H9 (cell line): Measurements from ENCODE around the gene NOTCH1. TPM values are rescaled to one million over a fixed set of nuclear protein-coding genes. Genes with fewer than 3 reads are reported as not detected.

Experiments
- DNase-seq: peaks from one replicate; pipeline ENCODE4 v3.0.0-alpha.2; 2017
- H2AFZ ChIP-seq: one replicate; pipeline ENCODE4 v1.6.1; 2013; ENCODE audit warnings: mild to moderate bottlenecking, low read length, control low read depth, moderate library complexity
- H2AK5ac ChIP-seq: 2 replicates; pipeline ENCODE4 v1.6.1; 2013; ENCODE audit warnings: low read length, control low read depth, mixed read lengths; ENCODE audit not compliant: insufficient read length
- H2BK120ac ChIP-seq: one replicate; pipeline ENCODE4 v1.6.1; 2013; ENCODE audit warnings: low read depth, mild to moderate bottlenecking, low read length, control low read depth, inconsistent platforms; ENCODE audit not compliant: poor library complexity, severe bottlenecking
- H2BK12ac ChIP-seq: 2 replicates; pipeline ENCODE4 v1.6.1; 2013; ENCODE audit warnings: low read length, control low read depth, mixed read lengths, low read depth; ENCODE audit not compliant: insufficient read length
- H2BK15ac ChIP-seq: 2 replicates; pipeline ENCODE4 v1.6.1; 2013; ENCODE audit warnings: low read depth, low read length, control low read depth
- H2BK20ac ChIP-seq: one replicate; pipeline ENCODE4 v1.6.1; 2013; ENCODE audit warnings: low read depth, mild to moderate bottlenecking, low read length, control low read depth, inconsistent platforms; ENCODE audit not compliant: poor library complexity, severe bottlenecking
- H2BK5ac ChIP-seq: 2 replicates; pipeline ENCODE4 v1.6.1; 2013; ENCODE audit warnings: low read length, control low read depth, mixed read lengths; ENCODE audit not compliant: insufficient read length
- H3K14ac ChIP-seq: 2 replicates; pipeline ENCODE4 v1.6.1; 2013; ENCODE audit warnings: low read length, control low read depth; ENCODE audit not compliant: insufficient read depth
- H3K18ac ChIP-seq: 2 replicates; pipeline ENCODE4 v1.6.1; 2013; ENCODE audit warnings: low read depth, mild to moderate bottlenecking, mixed read lengths, low read length, control low read depth; ENCODE audit not compliant: insufficient read length
- H3K23ac ChIP-seq: 2 replicates; pipeline ENCODE4 v1.6.1; 2013; ENCODE audit warnings: low read length, control low read depth, mixed read lengths, low read depth; ENCODE audit not compliant: insufficient read length
- H3K23me2 ChIP-seq: 2 replicates; pipeline ENCODE4 v1.6.1; 2013; ENCODE audit warnings: low read depth, mild to moderate bottlenecking, mixed read lengths, low read length, control low read depth; ENCODE audit not compliant: insufficient read length, poor library complexity, severe bottlenecking
- H3K27ac ChIP-seq: 2 replicates; pipeline ENCODE4 v1.5.1; 2013; ENCODE audit warnings: low read length, control low read depth, mixed read lengths, low read depth; ENCODE audit not compliant: insufficient read length
- H3K27me3 ChIP-seq: 2 replicates; pipeline ENCODE4 v1.6.1; 2013; ENCODE audit warnings: low read length, control low read depth, inconsistent platforms; ENCODE audit not compliant: insufficient read depth
- H3K4ac ChIP-seq: 2 replicates; pipeline ENCODE4 v1.6.1; 2013; ENCODE audit warnings: low read depth, mild to moderate bottlenecking, control low read depth, inconsistent platforms, low read length, moderate library complexity
- H3K4me1 ChIP-seq: 2 replicates; pipeline ENCODE4 v1.6.1; 2013; ENCODE audit warnings: low read length, control low read depth, inconsistent platforms; ENCODE audit not compliant: insufficient read depth
- H3K4me2 ChIP-seq: 2 replicates; pipeline ENCODE4 v1.6.1; 2013; ENCODE audit warnings: low read length, control low read depth, mixed read lengths; ENCODE audit not compliant: insufficient read length, insufficient read depth
- H3K56ac ChIP-seq: 2 replicates; pipeline ENCODE4 v1.6.1; 2013; ENCODE audit warnings: low read depth, mild to moderate bottlenecking, mixed read lengths, low read length, control low read depth; ENCODE audit not compliant: insufficient read length
- H3K79me1 ChIP-seq: 2 replicates; pipeline ENCODE4 v1.6.1; 2013; ENCODE audit warnings: low read depth, mild to moderate bottlenecking, moderate library complexity, low read length, control low read depth, inconsistent platforms; ENCODE audit not compliant: insufficient read depth, poor library complexity, severe bottlenecking
- H3K79me2 ChIP-seq: 2 replicates; pipeline ENCODE4 v1.6.1; 2013; ENCODE audit warnings: low read length, control low read depth, inconsistent platforms; ENCODE audit not compliant: insufficient read depth
- H3K9ac ChIP-seq: 2 replicates; pipeline ENCODE4 v1.6.1; 2013; ENCODE audit warnings: low read length, control low read depth, mixed read lengths; ENCODE audit not compliant: insufficient read length; ENCODE audit errors: extremely low read depth
- H3K9me3 ChIP-seq: one replicate; pipeline ENCODE4 v1.6.1; 2013; ENCODE audit warnings: low read depth, low read length, inconsistent platforms; ENCODE audit not compliant: control insufficient read depth
- H3T11ph ChIP-seq: one replicate; pipeline ENCODE4 v1.6.1; 2013; ENCODE audit warnings: mild to moderate bottlenecking, low read length, control low read depth, inconsistent platforms
- H4K20me1 ChIP-seq: one replicate; pipeline ENCODE4 v1.6.1; 2013; ENCODE audit not compliant: control insufficient read depth, insufficient read length, insufficient read depth
- H4K5ac ChIP-seq: 2 replicates; pipeline ENCODE4 v1.6.1; 2013; ENCODE audit warnings: low read depth, mild to moderate bottlenecking, mixed read lengths, low read length, control low read depth; ENCODE audit not compliant: insufficient read length
- H4K8ac ChIP-seq: replicated peaks from 2 replicates; pipeline ENCODE4 v1.6.1; 2013; ENCODE audit warnings: low read length, control low read depth, mixed read lengths, low read depth; ENCODE audit not compliant: insufficient read length
- H4K91ac ChIP-seq: 2 replicates; pipeline ENCODE4 v1.6.1; 2013; ENCODE audit warnings: low read depth, mild to moderate bottlenecking, moderate library complexity, mixed read lengths, low read length, control low read depth; ENCODE audit not compliant: insufficient read length
- H3K27ac Mint-ChIP-seq, 3 experiments: 2 replicates in 2 of 3; 3 replicates in 1 of 3; pipeline ENCODE4 v1.8.0; 2020 to 2021; ENCODE audit warnings: mixed read lengths in 3 of 3, mild to moderate bottlenecking in 1 of 3, moderate library complexity in 1 of 3
- H3K27me3 Mint-ChIP-seq: 2 replicates; pipeline ENCODE4 v1.8.0; 2021; ENCODE audit warnings: low read depth, mild to moderate bottlenecking, moderate library complexity, mixed read lengths
- H3K36me3 Mint-ChIP-seq, 3 experiments: 2 replicates in 2 of 3; 3 replicates in 1 of 3; pipeline ENCODE4 v1.8.0; 2020 to 2021; ENCODE audit warnings: low read depth in 3 of 3, mixed read lengths in 3 of 3; ENCODE audit not compliant: insufficient read depth in 1 of 3
- H3K4me1 Mint-ChIP-seq, 2 experiments: 2 replicates each; pipeline ENCODE4 v1.8.0; 2020; ENCODE audit warnings: mixed read lengths in 2 of 2
- H3K4me3 Mint-ChIP-seq, 2 experiments: 2 replicates in 1 of 2; 3 replicates in 1 of 2; pipeline ENCODE4 v1.8.0; 2020 to 2021; ENCODE audit warnings: mild to moderate bottlenecking in 2 of 2, mixed read lengths in 2 of 2, moderate library complexity in 1 of 2
- H3K9me3 Mint-ChIP-seq, 2 experiments: 2 replicates in 1 of 2; 3 replicates in 1 of 2; pipeline ENCODE4 v1.8.0; 2020; ENCODE audit warnings: mild to moderate bottlenecking in 2 of 2, mixed read lengths in 2 of 2, moderate library complexity in 1 of 2
- WGBS: extraction: QIAGEN DNeasy Blood & Tissue Kit; methylation state at CpG from one replicate; pipeline ENCODE4 v1.1.7; 2013; ENCODE audit warnings: missing lambda C conversion rate, low lambda C conversion rate, mixed read lengths; ENCODE audit not compliant: insufficient read length; ENCODE audit errors: extremely low coverage; 5-methylcytosine and 5-hydroxymethylcytosine counted together
- total RNA-seq: library from RNA; stranded (reverse); gene quantifications from 2 replicates; pipeline ENCODE4 v1.2.1, GENCODE V29; 2021
- TF ChIP-seq, protein P1 (sequence below): fragments of 200-600 bp; sonication (generic); conservative IDR thresholded peaks from 3 replicates; pipeline ENCODE4 v1.8.0; 2021; ENCODE audit warnings: antibody characterized with exemption, mild to moderate bottlenecking

NOTCH1 gene
- total RNA-seq, 1 experiment from 2014 or later, result 71.6 TPM

DNA sequence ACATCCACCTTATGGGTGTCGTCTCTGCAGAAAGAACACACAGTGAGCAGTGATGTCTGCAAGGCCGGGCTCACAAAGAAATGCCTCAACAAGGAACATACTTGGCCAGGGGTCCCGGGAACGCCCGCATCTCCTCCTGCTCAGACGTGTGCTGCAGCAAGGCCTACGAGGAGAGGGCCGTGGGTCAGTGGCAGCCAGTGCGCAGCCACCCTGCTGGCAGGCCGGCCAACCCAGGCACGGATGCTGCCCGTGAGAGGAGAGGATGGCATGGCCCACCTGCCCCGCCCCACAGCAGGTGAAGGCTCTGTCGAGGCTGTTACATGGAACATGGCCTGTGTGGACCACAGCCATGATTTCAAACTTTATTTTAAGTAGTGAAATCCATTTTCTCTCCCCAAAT, 82.3 kb downstream of the NOTCH1 start:
- Mint-ChIP-seq H3K36me3 (peaks cover 60 to 87% (median 85%) of the 10 kb centered on the region in 3 experiments; a peak in 6 of 7 replicates), H3K27ac (no peak overlapping the region), H3K4me1 (no peaks in the 10 kb centered on the region), H3K27me3 (no peaks in the 10 kb centered on the region), H3K4me3 (no peak overlapping the region), H3K9me3 (no peaks in the 10 kb centered on the region)
- Histone ChIP-seq H3K14ac (no peak overlapping the region), H3K27me3 (no peaks in the 10 kb centered on the region), H4K8ac (no peak overlapping the region), H3K4me2 (no peak overlapping the region), H2BK15ac (no peak overlapping the region), H3K4ac (no peak overlapping the region), H3K27ac (no peak overlapping the region), H3K79me1 (no peaks in the 10 kb centered on the region), H2BK120ac (no peak overlapping the region), H3T11ph (no peak overlapping the region), H2AFZ (no peak overlapping the region), H2AK5ac (no peak overlapping the region), H3K79me2 (0 out of 2 replicates have a peak, but pooled peaks cover 2% of the 10 kb centered on the region), H3K23me2 (peaks cover 3% of the 10 kb centered on the region), H2BK12ac (no peak overlapping the region), H3K18ac (no peak overlapping the region), H4K5ac (no peak overlapping the region), H2BK5ac (no peak overlapping the region), H3K23ac (no peak overlapping the region), H2BK20ac (no peak overlapping the region), H3K56ac (no peak overlapping the region), H3K9ac (no peak overlapping the region), H4K91ac (no peak overlapping the region), H3K9me3 (no peaks in the 10 kb centered on the region), H4K20me1 (no peaks in the 10 kb centered on the region), H3K4me1 (no peaks in the 10 kb centered on the region)
- TF ChIP-seq, protein P1, sequence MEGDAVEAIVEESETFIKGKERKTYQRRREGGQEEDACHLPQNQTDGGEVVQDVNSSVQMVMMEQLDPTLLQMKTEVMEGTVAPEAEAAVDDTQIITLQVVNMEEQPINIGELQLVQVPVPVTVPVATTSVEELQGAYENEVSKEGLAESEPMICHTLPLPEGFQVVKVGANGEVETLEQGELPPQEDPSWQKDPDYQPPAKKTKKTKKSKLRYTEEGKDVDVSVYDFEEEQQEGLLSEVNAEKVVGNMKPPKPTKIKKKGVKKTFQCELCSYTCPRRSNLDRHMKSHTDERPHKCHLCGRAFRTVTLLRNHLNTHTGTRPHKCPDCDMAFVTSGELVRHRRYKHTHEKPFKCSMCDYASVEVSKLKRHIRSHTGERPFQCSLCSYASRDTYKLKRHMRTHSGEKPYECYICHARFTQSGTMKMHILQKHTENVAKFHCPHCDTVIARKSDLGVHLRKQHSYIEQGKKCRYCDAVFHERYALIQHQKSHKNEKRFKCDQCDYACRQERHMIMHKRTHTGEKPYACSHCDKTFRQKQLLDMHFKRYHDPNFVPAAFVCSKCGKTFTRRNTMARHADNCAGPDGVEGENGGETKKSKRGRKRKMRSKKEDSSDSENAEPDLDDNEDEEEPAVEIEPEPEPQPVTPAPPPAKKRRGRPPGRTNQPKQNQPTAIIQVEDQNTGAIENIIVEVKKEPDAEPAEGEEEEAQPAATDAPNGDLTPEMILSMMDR, result no peak
- no peak for DNase-seq
- no CpG with 5 or more reads among the region's 14 CpGs for WGBS
